NCI-H2029 (cell line): ENCODE results near the gene OFD1.
"Not testable (repeated sequence)": the region's sequence is repeated elsewhere in the genome, so short reads cannot be mapped to it uniquely, and the experiment has no call there.

Experiments used
- DNase-seq: peaks from one replicate; lab custom pipeline; 2025; lab: John Stamatoyannopoulos, UW

OFD1 gene

DNA sequence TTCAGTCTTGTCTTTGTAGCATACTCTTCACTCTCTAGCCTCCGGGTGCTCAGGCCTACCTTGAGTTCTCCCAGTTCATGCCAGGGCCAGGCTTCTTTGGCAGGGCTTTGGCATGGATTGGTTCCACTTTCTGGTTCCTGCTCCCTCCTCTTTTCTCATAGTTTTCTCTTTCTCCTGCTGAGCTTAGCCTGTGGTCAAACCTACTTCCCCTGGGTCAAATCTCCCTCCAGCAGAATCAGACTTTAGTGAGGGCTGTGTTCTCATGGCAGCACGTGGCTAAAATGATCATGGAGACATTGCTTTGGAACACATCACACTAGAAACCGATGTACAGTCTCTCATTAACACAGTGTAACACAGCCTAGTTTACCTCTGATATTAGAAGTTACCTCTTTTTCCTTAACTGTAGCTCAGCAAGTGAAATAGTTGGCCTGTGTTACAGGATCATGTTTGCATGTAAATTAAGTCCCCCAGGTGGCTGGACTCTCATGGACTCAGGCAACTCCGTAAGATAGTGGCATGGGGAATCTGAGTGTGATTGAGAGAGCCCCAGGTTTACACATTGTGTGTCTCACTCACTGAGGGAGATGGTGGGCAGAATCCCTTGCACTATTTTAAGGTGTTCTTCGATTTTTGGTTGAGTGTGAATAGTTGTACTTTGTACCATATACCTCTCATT is 32.3 kb upstream of the OFD1 start:
- DNase-seq = no peak

DNA sequence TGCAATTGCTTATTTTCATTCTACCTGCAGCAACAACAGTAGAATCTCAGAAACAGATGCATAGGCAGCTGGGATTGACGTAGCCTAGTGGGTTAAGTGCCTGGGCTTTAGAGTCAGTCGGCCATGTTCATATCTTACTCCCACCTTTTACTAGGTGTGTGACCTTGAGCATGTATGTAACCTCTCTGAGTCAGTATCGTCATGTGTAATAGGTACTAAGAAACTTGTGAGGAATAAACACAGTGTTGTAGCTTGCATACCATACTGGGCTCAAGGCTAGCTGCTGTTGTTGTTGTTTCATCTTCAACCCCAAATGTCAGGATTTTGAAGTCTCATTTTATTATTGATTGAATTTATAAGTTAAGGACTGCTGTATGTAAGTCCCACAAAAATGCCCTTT is 31.4 kb upstream of the OFD1 start:
- DNase-seq = no peak

DNA sequence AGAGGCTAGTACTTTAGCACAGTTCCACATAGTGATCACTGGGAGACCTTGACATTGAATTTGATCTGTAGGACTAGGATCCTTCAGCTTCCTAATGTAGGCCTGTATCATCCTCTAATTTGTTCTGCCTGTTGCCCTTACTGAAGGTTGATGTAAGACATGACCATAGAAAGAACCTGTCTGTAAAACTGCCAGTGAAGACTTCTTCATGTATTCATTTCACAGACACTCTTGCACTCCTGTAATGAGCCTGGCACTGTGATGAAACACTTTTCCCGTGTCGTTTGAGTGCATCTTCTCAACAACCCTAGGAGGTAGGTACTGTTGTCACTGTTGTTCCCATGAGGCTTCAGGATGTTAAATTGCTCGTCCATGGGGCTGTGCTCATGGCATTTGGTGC is 31.0 kb upstream of the OFD1 start:
- no peak for DNase-seq

DNA sequence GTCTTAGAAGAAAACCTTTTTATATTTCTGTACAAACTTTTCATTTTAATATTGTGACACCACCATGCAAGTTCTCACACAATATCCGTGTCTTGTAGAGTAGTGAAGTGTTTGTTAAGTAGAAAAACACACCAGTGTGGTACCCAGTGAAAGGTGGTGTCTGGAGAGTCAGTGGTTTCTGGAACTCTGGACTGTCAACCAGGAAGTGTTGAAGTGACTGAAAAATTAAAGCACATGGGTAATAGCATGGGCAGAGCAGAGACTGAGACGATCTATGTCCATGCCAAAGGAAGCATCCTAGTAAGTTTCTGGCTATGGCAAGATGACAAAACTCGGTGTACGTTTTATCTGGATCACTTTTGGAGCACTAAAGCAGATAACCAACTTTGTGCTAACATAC is 23.4 kb upstream of the OFD1 start:
- DNase-seq = no peak

DNA sequence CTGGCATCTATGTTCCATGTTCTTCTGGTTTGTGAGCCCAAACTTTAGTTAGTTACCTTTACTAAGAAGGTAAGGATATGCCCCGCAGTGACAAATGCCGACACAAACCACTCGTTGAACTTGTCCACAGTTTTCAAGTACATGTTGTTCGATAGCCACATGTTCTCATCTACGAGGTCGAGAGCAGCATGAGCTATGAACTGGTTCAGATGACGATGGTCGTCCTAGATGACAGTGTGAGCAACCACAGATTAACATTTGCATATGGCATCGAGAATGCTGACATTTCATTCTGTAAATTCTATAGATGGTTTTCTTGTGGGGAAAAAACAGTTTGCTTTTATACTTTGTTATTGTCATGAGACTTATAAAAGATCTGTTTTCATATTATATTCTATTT is 18.1 kb upstream of the OFD1 start:
- no peak for DNase-seq

DNA sequence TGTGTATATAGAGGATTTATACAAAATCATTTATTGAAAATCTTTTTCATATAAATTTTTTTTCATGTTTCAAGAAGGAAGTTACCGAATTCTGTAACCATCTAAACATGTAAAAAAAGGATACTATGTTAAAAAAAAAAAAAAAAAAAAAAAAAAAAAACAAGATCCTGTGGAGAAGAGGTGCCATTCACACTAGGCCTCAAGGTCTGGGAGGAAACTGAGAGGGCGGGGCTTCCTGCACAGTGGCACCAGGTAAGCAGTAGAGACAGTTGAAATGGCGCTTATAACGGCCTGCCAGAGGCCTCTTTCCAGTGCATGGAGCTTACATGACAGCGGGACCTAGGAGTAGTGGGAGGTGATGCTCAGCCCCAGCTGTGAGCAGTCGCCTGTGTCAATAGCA is 17.6 kb upstream of the OFD1 start:
- no peak for DNase-seq

DNA sequence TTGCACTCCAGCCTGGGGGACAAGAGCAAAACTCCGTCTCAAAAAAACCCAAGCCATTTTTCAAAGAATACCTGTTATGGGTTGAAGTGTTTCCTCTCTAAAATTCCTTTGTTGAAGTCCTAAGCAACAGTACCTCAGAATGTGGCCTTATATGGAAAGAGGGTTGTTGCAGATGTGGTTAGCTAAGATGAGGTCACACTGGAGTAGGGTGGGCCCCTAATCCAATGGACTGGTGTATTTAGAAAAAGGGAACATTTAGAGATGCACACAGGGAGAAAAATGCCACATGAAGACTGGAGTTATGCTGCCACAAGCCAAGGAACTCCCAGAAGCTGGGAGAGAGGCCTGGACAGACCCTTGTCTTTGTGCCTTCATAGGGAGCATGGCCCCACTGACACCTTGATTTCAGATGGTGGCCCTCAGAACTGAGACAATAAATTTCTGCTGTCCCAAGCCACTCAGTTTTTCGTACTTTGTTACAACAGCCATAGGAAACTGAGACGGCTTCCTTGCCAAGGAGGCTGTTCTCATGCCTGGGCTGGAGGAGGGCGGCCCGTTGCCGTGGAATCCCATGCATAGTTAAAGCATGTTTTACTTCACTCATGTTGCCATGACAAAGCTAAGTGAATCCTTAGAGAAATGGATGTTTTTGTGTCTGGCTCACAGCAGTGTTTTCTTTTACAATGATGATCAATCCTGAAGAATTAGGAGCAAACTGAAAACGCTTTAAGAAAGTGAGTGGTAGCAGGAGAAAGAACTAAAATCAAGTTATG is 16.7 kb upstream of the OFD1 start:
- no peak for DNase-seq

DNA sequence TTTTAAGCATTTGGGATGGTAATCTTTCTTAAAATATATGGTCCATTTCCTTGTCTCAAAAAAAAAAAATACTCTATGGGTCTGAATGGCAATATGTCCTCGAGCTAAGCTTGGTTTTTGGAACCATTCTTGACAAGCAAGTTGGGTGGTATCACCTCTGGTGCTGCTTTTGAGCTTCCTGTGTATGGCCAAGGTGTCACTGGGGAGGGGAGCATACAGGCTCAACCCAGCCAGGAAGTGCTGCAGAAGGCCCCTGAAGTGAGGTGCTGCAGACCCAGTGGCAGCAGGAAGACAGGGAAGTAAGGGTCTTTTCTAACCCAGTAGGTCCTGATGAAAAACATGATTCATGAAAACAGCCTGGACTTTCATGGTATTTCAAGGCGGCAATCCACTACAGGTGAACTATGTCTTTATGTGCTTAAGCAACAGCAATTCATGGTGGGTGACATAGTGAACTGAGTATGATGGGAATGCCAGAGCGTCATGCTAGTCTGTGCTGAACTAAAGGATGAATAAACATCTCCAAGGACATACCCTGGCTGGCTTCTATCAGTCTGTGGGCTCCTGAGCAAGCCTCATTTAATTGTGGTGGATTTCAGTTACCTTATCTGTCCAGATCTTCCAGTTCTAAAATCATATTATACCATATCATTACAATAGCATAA is 15.2 kb upstream of the OFD1 start:
- no peak for DNase-seq

DNA sequence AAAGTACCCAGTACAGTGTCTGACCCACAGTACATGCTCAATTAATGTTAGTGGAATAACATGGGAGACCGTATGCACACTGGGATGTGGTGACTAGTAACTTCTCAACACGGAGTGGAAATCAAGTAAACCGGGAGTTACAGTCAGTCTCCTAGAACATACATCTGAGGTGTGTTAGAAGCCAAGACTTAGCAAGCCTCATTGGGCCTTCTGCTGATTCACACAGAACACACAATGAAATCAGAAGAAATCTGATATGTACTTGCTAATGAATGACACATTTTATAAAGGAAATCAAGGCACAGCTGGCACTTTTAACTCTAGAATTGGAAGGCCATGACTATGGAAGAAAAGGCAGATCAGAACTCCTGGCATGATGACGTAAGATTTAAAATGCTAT is 13.2 kb upstream of the OFD1 start:
- no peak for DNase-seq

DNA sequence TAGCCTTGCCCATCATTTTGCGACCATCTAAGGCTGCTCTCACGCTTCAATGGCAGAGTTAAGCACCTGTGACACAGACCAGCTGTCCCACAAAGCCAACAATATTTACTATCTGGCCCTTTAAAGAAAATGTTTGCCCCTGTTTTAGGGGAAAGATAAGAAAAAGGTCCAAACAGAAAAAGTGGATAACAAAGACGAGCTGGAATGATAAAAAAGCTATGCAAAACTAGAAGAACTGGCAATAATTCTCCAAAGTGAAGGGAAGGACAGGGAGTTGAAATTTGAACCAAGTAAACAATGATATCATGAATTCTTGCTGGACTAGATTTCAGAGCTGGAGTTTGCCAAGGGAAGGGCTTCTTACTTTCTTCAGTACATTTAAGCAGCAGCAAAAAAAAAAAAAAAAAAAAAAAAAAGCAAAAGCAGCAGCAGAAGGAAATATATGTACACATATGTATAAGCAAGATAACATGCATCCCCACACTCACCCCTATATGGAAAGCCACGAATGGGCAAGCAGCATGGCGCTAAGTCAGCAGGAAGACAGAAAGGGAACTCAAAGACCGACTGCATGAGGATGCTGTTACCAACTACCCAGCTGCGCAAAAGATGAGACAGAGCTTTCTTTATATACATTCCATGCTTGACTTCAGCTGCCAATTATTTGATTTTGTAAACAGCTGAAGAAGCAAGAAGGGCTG is 12.6 kb upstream of the OFD1 start:
- peak; percentile 1 for DNase-seq

DNA sequence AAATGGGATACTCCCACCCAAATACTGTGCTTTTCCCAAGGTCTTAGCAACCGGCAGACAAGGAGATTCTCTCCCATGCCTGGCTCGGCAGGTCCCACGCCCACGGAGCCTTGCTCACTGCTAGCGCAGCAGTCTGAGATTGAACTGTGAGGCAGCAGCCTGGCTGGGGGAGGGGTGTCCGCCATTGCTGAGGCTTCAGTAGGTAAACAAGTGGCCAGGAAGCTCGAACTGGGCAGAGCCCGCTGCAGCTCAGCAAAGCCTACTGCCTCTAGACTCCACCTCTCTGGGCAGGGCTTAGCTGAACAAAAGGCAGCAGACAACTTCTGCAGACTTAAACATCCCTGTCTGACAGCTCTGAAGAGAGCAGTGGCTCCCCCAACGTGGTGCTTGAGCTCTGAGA is 9.7 kb upstream of the OFD1 start:
- DNase-seq = peak; percentile 8

DNA sequence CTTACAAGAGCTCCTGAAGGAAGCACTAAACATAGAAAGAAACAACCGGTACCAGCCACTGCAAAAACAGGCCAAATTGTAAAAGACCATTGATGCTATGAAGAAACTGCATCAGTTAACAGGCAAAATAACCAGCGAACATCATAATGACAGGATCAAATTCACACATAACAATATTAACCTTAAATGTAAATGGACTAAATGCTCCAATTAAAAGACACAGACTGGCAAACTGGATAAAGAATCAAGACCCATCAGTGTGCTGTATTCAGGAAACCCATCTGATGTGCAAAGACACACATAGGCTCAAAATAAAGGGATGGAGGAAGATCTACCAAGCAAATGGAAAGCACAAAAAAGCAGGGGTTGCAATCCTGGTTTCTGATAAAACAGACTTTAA is 8.0 kb upstream of the OFD1 start:
- DNase-seq = not testable (repeated sequence)

DNA sequence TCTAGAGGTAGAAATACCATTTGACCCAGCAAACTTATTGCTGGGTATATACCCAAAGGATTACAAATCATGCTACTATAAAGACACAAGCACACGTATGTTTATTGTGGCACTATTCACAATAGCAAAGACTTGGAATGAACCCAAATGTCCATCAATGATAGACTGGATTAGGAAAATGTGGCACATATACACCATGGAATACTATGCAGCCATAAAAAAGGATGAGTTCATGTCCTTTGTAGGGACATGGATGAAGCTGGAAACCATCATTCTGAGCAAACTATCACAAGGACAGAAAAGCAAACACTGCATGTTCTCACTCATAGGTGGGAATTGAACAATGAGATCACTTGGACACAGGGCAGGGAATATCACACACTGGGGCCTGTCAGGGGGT is 4.0 kb upstream of the OFD1 start:
- not testable (repeated sequence) for DNase-seq

DNA sequence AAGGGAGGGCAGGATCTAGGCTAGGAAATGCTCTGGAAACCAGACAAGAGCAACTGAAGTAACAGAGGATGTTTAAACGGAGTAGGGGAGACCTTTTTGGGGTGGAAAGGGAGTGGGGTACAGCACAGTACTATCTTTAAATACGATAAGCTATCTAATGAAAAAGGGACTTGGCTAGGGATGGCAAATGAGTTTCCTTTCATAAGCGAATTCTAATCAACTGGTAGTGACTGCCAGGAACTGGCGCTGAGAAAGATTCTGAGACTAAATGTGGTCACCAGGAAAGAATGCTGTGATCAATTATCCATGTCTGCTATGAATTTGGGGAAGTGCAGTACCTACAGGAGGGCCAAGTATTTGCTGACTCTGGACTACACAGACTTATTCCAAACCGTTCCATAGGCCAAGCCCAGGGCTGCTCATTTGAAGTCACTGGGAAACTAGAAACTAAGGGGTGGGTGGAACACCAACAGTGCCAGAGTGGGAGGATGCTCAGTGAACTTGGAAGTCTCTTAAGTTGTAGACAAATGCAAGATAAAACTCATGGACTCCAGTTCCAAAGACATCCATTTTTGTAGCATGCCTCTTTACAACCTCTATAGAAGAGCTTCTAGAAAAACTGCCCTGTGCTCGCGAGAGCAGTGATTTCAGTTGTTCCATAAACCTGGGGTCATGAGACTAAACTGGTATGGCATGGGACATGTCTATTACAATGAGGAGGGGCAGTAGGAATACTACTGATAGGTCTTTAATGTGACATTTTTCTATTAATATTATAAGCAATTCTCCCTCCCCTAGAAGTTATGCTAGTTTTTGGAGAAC is 2.1 kb upstream of the OFD1 start:
- no peak for DNase-seq

DNA sequence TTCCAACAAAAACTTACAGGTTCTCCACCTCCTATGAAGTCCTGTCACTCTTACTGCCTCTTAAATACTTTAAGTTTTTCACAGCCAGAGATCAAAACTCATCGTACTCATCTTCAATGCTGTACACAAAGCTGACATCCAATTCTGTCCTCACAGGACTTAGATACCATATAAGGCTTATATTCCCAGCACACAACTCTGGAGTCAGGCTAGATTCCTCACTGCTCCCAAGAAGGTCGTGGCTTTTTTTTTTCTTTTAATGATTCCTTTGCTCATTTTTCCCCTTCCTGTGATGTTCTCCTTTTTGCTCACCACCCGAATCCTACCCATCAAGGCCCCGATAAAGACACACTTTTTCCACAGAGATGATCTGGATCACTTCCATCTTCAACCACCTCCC is 1.0 kb upstream of the OFD1 start:
- no peak for DNase-seq

DNA sequence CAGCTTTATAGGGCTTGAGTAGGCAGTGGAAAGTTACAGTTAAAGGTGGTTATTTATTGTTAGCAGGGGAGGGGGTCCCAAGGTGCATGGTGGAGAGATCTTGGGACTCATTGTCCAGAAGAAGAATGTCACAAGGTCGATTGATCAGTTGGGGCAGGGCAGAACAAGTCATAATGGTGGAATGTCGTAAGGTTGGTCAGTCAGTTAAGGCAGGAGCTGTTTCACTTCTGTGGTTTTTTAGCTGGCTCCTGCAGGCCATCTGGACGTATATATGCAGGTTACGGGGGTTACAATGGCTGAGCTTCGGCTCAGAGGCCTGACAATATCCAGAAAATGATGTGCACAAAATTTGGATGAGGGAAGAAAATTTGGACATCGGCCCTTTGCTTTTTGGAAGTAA is 7.1 kb downstream of the OFD1 start:
- DNase-seq = no peak

DNA sequence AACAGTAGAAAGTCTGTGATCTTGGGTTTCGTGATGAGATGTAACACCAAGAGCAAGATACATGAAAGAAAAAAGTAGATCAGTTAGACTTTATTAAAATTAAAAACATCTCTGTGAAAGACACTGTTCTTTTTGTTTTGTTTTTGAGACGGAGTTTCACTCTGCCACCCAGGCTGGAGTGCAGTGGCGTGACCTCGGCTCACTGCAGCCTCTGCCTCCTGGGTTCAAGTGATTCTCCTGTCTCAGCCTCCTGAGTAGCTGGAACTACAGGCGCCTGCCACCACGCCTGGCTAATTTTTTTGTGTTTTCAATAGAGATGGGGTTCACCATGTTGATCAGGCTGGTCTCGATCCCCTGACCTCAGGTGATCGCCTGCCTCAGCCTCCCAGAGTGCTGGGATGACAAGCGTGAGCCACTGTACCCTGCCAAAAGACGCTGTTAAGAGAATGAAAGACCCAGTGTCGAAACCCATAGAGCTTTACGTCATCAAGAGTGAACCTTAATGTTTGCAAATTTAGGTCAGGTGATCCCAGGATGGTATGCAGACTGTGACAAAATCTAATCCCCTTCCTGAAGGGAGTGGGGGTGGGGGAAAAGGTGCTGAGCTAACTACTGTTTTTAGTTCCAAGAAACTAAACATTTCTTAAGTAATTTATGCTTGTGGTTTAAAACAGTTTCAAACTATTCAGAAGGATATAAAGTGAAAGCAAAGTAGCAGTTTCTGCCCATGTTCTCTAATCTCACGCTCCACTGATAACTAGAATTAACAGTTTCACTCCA is 8.0 kb downstream of the OFD1 start:
- DNase-seq = no peak

DNA sequence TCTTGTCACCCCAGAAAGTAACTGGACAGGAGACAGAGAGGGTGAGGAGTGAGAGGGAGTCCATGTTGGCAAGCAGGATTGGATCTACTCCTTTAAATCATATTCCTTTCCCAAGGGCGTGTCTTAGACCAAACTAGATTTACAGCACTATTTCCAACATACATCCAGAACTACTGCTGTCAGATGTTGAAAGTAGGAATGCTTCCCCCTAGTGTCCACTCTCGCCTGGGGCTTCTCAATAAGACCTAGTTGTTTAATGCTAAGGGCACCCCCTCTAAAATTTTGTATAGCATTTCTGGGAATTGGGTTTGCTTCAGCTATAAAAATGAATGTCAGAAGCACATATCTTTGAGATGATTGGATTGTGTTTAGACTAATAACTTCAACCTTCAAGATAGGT is 13.3 kb downstream of the OFD1 start:
- peak; percentile 0 for DNase-seq

DNA sequence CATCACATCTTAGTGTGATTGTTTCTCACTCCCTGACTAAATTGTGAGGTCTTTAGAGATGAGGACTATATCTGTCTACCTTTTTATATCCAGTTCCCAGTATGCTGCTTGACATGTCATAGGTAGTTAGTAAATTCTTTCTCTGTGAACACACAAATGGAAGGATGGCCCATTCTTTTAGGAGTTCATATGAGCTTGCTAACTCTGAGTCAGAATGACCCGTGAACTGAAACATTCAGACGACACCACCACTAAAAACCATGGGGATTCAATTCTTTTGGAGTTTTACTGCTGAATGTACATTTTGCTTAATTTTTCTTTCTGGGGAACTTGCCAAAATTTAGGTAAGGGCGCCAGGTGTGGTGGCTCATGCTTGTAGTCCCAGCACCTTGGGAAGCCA is 13.9 kb downstream of the OFD1 start:
- no peak for DNase-seq

DNA sequence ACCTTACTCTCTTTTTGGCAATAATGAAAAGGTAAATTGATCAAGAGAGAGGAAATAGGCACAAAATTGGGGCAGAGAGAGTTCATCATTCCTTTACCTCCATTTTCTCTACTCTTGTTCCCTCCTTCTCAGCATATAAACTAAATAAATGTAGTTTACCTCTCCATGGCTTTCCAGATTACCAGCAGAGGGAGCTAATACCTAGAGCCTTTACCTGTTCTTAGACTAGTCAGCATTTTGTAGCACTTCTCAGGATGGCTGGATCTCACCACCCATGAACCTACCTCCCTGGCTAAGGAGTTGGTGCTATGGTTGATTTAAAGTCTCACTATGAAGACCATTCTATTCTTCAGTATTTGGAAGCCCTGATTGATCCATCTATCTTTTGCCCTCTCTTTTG is 15.7 kb downstream of the OFD1 start:
- peak; percentile 3 for DNase-seq

DNA sequence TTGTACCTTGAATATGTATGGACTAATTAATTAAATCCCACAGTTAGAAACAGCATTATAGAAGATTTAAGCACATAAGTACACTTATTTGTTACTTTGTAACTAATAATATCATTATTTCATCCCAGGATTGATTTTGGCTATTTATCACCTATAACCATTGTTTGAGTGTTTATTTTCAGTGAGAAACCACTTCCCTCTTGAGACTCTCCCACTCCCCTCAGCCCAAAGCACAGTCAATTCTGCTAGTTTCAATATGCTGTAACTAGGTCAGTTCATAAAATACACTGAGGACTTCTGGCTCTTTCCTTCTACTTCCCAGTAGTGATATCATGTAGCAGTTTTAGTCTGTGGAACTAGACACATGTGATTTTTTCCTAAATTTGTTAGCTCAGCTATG is 16.3 kb downstream of the OFD1 start:
- no peak for DNase-seq
